OCI-LY1 (cell line): ENCODE data around the gene DIAPH3.

Experiments used
- H2AFZ ChIP-seq: fragments of 200-600 bp; sonication (generic), shearing (Covaris generic); 2 replicates; pipeline ENCODE4 v1.6.0; 2014; ENCODE audit warnings: antibody characterized with exemption, mild to moderate bottlenecking, low read length
- H3F3A ChIP-seq: fragments of 200-600 bp; sonication (generic), shearing (Covaris generic); 2 replicates; pipeline ENCODE4 v1.6.0; 2014; ENCODE audit warnings: mild to moderate bottlenecking, antibody characterized with exemption, low read length, moderate library complexity; ENCODE audit not compliant: insufficient read depth
- H3K27ac ChIP-seq: fragments of 200-600 bp; sonication (generic); 2 replicates; pipeline ENCODE4 v1.5.1; 2014; ENCODE audit warnings: low read length, mixed run types, mild to moderate bottlenecking, low read depth; ENCODE audit not compliant: poor library complexity, severe bottlenecking
- H3K27me3 ChIP-seq: fragments of 200-600 bp; sonication (generic); 2 replicates; pipeline ENCODE4 v1.6.0; 2014; ENCODE audit warnings: antibody characterized with exemption, mild to moderate bottlenecking, low read length, moderate library complexity; ENCODE audit not compliant: insufficient read depth
- H3K36me3 ChIP-seq: fragments of 200-600 bp; sonication (generic); 2 replicates; pipeline ENCODE4 v1.6.1; 2014; ENCODE audit warnings: mild to moderate bottlenecking, antibody characterized with exemption, low read length, moderate library complexity, mixed read lengths; ENCODE audit not compliant: insufficient read depth
- H3K4me1 ChIP-seq: fragments of 200-600 bp; sonication (generic); 2 replicates; pipeline ENCODE4 v1.5.1; 2014; ENCODE audit warnings: mild to moderate bottlenecking, low read length, moderate library complexity; ENCODE audit not compliant: insufficient read depth, severe bottlenecking
- H3K4me2 ChIP-seq: fragments of 200-600 bp; sonication (generic), shearing (Covaris generic); 2 replicates; pipeline ENCODE4 v1.6.1; 2014; ENCODE audit warnings: low read length
- H3K4me3 ChIP-seq: fragments of 200-600 bp; sonication (generic); 2 replicates; pipeline ENCODE4 v1.5.1; 2014; ENCODE audit warnings: low read length, low read depth, mild to moderate bottlenecking, mixed read lengths; ENCODE audit not compliant: poor library complexity, severe bottlenecking
- H3K79me2 ChIP-seq: fragments of 200-600 bp; shearing (Covaris generic); 2 replicates; pipeline ENCODE4 v1.6.1; 2016; ENCODE audit warnings: mixed run types, low read length, mixed read lengths; ENCODE audit not compliant: insufficient read depth
- H3K9ac ChIP-seq: fragments of 200-600 bp; sonication (generic), shearing (Covaris generic); 2 replicates; pipeline ENCODE4 v1.6.1; 2014; ENCODE audit warnings: mild to moderate bottlenecking, low read length, mixed read lengths
- H3K9me2 ChIP-seq: fragments of 200-600 bp; sonication (generic), shearing (Covaris generic); 2 replicates; pipeline ENCODE4 v1.6.1; 2014; ENCODE audit warnings: low read depth, mild to moderate bottlenecking, low read length, mixed read lengths
- H3K9me3 ChIP-seq: fragments of 200-600 bp; shearing (Covaris generic); 2 replicates; pipeline ENCODE4 v1.6.1; 2014; ENCODE audit warnings: low read length, mixed read lengths
- H4K20me1 ChIP-seq: fragments of 200-600 bp; sonication (generic), shearing (Covaris generic); 2 replicates; pipeline ENCODE4 v1.6.0; 2016; ENCODE audit warnings: mild to moderate bottlenecking, low read length; ENCODE audit not compliant: insufficient read depth
- CTCF ChIP-seq: fragments of 200-600 bp; sonication (generic), shearing (Covaris generic); IDR thresholded peaks from 2 replicates; pipeline ENCODE4 v1.5.1; 2017; ENCODE audit warnings: mild to moderate bottlenecking, antibody characterized with exemption, low read length, moderate library complexity, mixed read lengths
- EZH2 ChIP-seq: fragments of 200-600 bp; sonication (generic), shearing (Covaris generic); IDR thresholded peaks from 2 replicates; pipeline ENCODE4 v1.8.0; 2017; ENCODE audit warnings: borderline replicate concordance, mixed run types, mild to moderate bottlenecking, antibody characterized with exemption, low read length, moderate library complexity, mixed read lengths

The DIAPH3 gene

GRCh38 chr13:60138674-60139073, 25.1 kb downstream of the DIAPH3 start:
- Histone ChIP-seq H3K27ac (no peak overlapping the region), H3K4me3 (no peak overlapping the region), H3F3A (no peaks in the 10 kb centered on the region), H3K9ac (no peak overlapping the region), H3K79me2 (peaks cover 28% of the 10 kb centered on the region), H3K27me3 (no peaks in the 10 kb centered on the region), H3K9me2 (no peaks in the 10 kb centered on the region), H4K20me1 (no peaks in the 10 kb centered on the region), H2AFZ (no peak overlapping the region), H3K9me3 (no peaks in the 10 kb centered on the region), H3K4me2 (no peak overlapping the region), H3K36me3 (no peaks in the 10 kb centered on the region), H3K4me1 (no peaks in the 10 kb centered on the region)
- TF ChIP-seq EZH2: no peak

DNA sequence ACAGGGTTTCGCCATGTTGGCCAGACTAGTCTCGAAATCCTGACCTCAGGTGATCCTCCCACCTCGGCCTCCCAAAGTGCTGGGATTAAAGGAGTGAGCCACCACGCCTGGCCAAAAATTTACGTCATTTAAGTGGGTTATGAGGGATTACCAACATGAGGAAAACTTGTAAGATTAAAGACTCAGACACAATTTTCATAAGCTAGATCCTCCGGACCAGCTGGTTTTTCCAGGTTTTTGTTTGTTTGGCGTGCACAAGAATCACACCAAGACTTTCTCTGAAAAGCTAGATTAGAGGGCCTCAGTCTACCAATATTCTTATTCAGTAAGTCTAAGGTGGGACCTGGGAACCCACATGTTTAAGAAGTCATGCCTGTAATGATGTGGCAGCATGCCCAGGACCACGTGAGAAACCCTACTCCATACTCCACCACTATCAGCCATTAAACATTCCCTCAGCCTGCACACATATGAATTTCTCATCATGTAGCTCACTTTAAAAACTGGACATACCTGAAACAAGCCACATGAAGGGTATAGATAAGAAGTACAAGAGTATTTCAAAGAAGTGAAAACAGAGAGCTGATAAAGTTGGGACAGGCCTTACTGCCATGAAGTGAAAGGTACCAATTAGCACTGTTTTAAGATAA, 25.7 kb downstream of the DIAPH3 start:
- Histone ChIP-seq H3K4me2 (no peak overlapping the region), H4K20me1 (no peaks in the 10 kb centered on the region), H3K9ac (no peak overlapping the region), H3K4me3 (no peak overlapping the region), H3K27me3 (no peaks in the 10 kb centered on the region), H3K27ac (no peak overlapping the region), H3K4me1 (no peaks in the 10 kb centered on the region), H3K79me2 (peaks cover 28% of the 10 kb centered on the region), H3K36me3 (no peaks in the 10 kb centered on the region), H3K9me2 (no peaks in the 10 kb centered on the region), H2AFZ (no peak overlapping the region), H3F3A (no peaks in the 10 kb centered on the region), H3K9me3 (no peaks in the 10 kb centered on the region)
- TF ChIP-seq EZH2 (no peak), CTCF (no peak)

DNA sequence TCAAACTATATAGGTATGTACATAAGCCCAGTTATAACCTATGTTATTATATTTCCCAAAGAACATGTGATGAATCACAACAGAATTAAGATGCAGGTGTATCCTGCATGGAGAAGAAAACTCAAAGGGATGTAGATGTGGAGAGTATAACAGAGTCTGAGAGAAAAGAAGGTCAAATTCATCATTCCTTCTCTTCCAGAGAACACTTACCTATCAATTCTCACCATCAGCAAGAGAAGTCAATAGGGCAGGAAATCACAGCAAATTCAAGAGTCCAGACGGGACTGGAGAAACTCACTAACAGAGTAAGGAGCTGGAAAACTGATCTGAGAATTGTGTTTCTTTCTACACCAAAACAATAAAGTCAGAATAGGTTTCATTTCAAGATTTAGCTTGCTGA, 28.4 kb downstream of the DIAPH3 start:
- Histone ChIP-seq H4K20me1 (no peaks in the 10 kb centered on the region), H3K27me3 (no peaks in the 10 kb centered on the region), H3K36me3 (0 out of 2 replicates have a peak, but pooled peaks cover 4% of the 10 kb centered on the region), H3K9me2 (no peaks in the 10 kb centered on the region), H3K9ac (no peak overlapping the region), H3K4me1 (no peaks in the 10 kb centered on the region), H3K27ac (no peak overlapping the region), H3F3A (no peaks in the 10 kb centered on the region), H2AFZ (no peak overlapping the region), H3K4me3 (no peak overlapping the region), H3K4me2 (no peak overlapping the region), H3K9me3 (no peaks in the 10 kb centered on the region), H3K79me2 (peaks cover 13% of the 10 kb centered on the region)
- TF ChIP-seq EZH2 (no peak), CTCF (no peak)

DNA sequence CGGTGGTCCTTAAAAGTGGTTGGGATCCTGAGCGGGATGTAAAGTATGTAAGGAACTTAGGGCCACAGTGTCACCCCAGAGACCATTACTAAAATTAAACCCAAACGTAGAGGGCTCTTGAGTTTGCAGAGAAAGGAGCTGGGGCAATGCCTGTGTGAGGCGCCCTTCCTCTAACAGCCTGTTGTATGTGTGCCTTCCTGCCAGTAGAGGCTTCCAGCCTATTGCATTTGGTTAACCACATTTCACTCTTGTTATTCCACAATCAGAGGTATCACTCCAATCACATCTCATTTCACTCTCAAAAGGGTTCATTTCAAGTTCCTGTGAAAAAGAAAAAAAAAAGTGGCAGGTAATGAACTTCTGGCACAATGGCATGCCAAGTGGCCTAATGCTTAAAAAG, 29.4 kb downstream of the DIAPH3 start:
- Histone ChIP-seq H3K4me2 (no peak overlapping the region), H3F3A (no peaks in the 10 kb centered on the region), H3K4me3 (no peak overlapping the region), H4K20me1 (no peaks in the 10 kb centered on the region), H3K79me2 (peaks cover 5% of the 10 kb centered on the region; the same call in 1 of the 2 replicates), H3K4me1 (no peaks in the 10 kb centered on the region), H3K27ac (no peak overlapping the region), H3K9ac (no peak overlapping the region), H3K9me3 (no peaks in the 10 kb centered on the region), H3K36me3 (0 out of 2 replicates have a peak, but pooled peaks cover 4% of the 10 kb centered on the region), H3K27me3 (no peaks in the 10 kb centered on the region), H3K9me2 (no peaks in the 10 kb centered on the region), H2AFZ (no peak overlapping the region)
- TF ChIP-seq CTCF (0 out of 2 replicates have a peak, but pooled peaks have one; percentile 26), EZH2 (no peak)
